AG04450 (cell line): ENCODE results near the gene TMEM132A. TPM values are rescaled to one million over a fixed set of nuclear protein-coding genes. Genes with fewer than 3 reads are reported as not detected.
A peak's percentile ranks its signal among the peaks of the same experiment; 100 is the strongest.

ENCODE experiments used
- CTCF ChIA-PET: fragments of 300-600, 350-600 bp; formaldehyde crosslinking; extraction: SDS; loops from one replicate; lab custom pipeline; 2022; ENCODE audit warnings: antibody characterized with exemption, inconsistent platforms; lab: Charles Lee
- POLR2A ChIA-PET: fragments of 350-600 bp; formaldehyde crosslinking; extraction: SDS; loops from one replicate; lab custom pipeline; 2021; ENCODE audit warnings: antibody characterized with exemption, inconsistent platforms; lab: Yijun Ruan, JAX
- DNase-seq: peaks from one replicate; pipeline ENCODE4 v3.0.0-alpha.2; 2011; ENCODE audit warnings: low read depth, low spot score
- H3K27ac ChIP-seq: one replicate; pipeline ENCODE4 v1.5.1; 2012; ENCODE audit warnings: low read depth, low read length, control low read depth
- H3K27me3 ChIP-seq: one replicate; pipeline ENCODE4 v1.6.0; 2012; ENCODE audit warnings: low read length; ENCODE audit not compliant: control insufficient read depth, insufficient read depth
- H3K4me3 ChIP-seq: 2 replicates; pipeline ENCODE4 v1.5.1; 2011; ENCODE audit warnings: mild to moderate bottlenecking, low read depth, low read length, control low read depth
- H3K9me3 ChIP-seq: 2 replicates; pipeline ENCODE4 v1.5.1; 2012; ENCODE audit warnings: low read length; ENCODE audit not compliant: control insufficient read depth, insufficient read depth
- CTCF ChIP-seq: IDR thresholded peaks from 2 replicates; pipeline ENCODE4 v1.5.1; 2011; ENCODE audit warnings: low read depth, low read length, control low read depth, inconsistent platforms
- polyA plus RNA-seq: library from polyadenylated mRNA; depleted of rRNA; stranded (reverse); fragments of >200 nt; gene quantifications from 2 replicates; pipeline ENCODE4 v1.2.3, GENCODE V29; 2011

Gene TMEM132A
- polyA plus RNA-seq, 1 experiment: 25.9 TPM

- CTCF ChIA-PET: no interaction called here
- H3K9me3 ChIP-seq: no peaks in the 10 kb centered on the region; the same call in 1 of the 2 replicates
- H3K4me3 ChIP-seq: no peak overlapping the region
- H3K27me3 ChIP-seq: no peaks in the 10 kb centered on the region
- POLR2A ChIA-PET: interaction anchor here (0.8 kb wide), 1 partner anchor 17 kb away, joined by 4 read pairs; no protein-coding TSS in a partner anchor
- no peak for TF ChIP-seq CTCF
- no peak overlapping the region for H3K27ac ChIP-seq
- no peak for DNase-seq
Observed at GRCh38 chr11:60921259-60921658, 3.0 kb upstream of the TMEM132A start.

- ChIA-PET POLR2A (interaction anchor here (0.8 kb wide), 1 partner anchor 17 kb away, joined by 4 read pairs; no protein-coding TSS in a partner anchor), CTCF (no interaction called here)
- no peak for TF ChIP-seq CTCF
- no peak for DNase-seq
- Histone ChIP-seq H3K9me3 (no peaks in the 10 kb centered on the region; the same call in 1 of the 2 replicates), H3K27ac (no peak overlapping the region), H3K27me3 (no peaks in the 10 kb centered on the region), H3K4me3 (no peak overlapping the region)
Observed at GRCh38 chr11:60921777-60922335, 2.4 kb upstream of the TMEM132A start.

- no peak overlapping the region for H3K27ac ChIP-seq
- no peak for DNase-seq
- no peak overlapping the region for H3K4me3 ChIP-seq
- ChIA-PET POLR2A (interaction anchor here (1.4 kb wide), 1 partner anchor 8 kb away, joined by 6 read pairs; no protein-coding TSS in a partner anchor), CTCF (no interaction called here)
- no peaks in the 10 kb centered on the region for H3K27me3 ChIP-seq
- TF ChIP-seq CTCF: no peak
- no peaks in the 10 kb centered on the region; the same call in 1 of the 2 replicates for H3K9me3 ChIP-seq
Observed at GRCh38 chr11:60922906-60923305, 1.4 kb upstream of the TMEM132A start.

- Histone ChIP-seq H3K9me3 (no peaks in the 10 kb centered on the region; the same call in 1 of the 2 replicates), H3K27me3 (no peaks in the 10 kb centered on the region), H3K4me3 (no peak overlapping the region), H3K27ac (no peak overlapping the region)
- no peak for TF ChIP-seq CTCF
- POLR2A ChIA-PET: interaction anchor here (1.0 to 1.4 kb wide), 2 partner anchors 8 to 10 kb away, joined by 5 to 6 read pairs; partner anchors contain the start of gene TMEM109
- CTCF ChIA-PET: interaction anchor here (1.0 to 1.1 kb wide), 2 partner anchors 8 to 10 kb away, joined by 3 to 4 read pairs; partner anchors contain the start of gene TMEM109
- DNase-seq: no peak
Observed at GRCh38 chr11:60923326-60923725, 934 bp upstream of the TMEM132A start.

GRCh38 chr11:60923800-60924109 lies 505 bp upstream of the TMEM132A start:
- POLR2A ChIA-PET: interaction anchor here (1.0 to 1.4 kb wide), 2 partner anchors 9 to 10 kb away, joined by 5 to 6 read pairs; partner anchors contain the start of gene TMEM109
- H3K4me3 ChIP-seq: peak overlapping the region; percentile 79

More at GRCh38 chr11:60923800-60924109, 505 bp upstream of the TMEM132A start:
- H3K27ac ChIP-seq: no peak overlapping the region
- TF ChIP-seq CTCF: no peak
- no peaks in the 10 kb centered on the region for H3K27me3 ChIP-seq
- CTCF ChIA-PET: interaction anchor here (1.0 to 1.1 kb wide), 2 partner anchors 8 to 10 kb away, joined by 3 to 4 read pairs; partner anchors contain the start of gene TMEM109
- no peak for DNase-seq
- H3K9me3 ChIP-seq: no peaks in the 10 kb centered on the region; the same call in 1 of the 2 replicates
